ENCODE measurements around the gene GP1BA.

DNA sequence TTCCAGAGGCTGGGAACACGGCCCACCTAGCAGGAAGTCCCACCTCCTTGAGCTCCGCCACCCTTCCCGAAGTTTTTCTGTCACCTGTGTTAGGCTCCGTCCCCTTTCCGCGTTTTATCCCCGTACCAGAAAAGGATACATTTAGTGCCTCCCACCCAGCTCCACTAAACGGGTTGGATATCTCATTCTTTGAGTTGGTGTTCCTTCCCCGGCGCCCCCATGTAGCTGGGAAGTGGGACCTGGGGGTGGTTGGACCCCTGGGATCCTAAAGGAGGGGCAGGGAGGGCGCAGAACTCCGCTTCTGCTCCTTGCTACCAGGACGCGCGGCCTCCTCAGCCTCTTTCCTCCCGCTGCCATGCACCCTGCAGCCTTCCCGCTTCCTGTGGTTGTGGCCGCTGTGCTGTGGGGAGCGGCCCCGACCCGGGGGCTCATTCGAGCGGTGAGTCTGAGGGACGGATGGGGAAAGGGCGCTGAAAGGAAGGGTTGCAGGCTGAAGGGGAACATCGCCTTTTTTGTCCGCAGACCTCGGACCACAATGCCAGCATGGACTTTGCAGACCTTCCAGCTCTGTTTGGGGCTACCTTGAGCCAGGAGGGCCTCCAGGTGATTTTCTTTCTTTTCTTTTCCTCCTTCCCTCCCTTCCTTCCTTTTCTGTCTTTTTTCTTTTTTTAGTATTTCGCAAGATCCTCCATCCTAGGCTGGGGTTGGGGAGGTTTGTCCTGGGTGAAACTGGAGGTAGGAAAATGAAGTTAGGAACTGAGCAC is 8.7 kb downstream of the GP1BA start:
- TF ChIP-seq FOXA1 (IDR thresholded peaks at IDR 0.05) = no peak
- no peak for TF ChIP-seq SP1 (IDR thresholded peaks at IDR 0.05)
- TF ChIP-seq, protein P1, sequence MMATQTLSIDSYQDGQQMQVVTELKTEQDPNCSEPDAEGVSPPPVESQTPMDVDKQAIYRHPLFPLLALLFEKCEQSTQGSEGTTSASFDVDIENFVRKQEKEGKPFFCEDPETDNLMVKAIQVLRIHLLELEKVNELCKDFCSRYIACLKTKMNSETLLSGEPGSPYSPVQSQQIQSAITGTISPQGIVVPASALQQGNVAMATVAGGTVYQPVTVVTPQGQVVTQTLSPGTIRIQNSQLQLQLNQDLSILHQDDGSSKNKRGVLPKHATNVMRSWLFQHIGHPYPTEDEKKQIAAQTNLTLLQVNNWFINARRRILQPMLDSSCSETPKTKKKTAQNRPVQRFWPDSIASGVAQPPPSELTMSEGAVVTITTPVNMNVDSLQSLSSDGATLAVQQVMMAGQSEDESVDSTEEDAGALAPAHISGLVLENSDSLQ (IDR thresholded peaks at IDR 0.05) = no peak
- no peak for TF ChIP-seq ARNT (IDR thresholded peaks at IDR 0.05)
- no peak for TF ChIP-seq FOXK2 (IDR thresholded peaks at IDR 0.05)
- TF ChIP-seq SUZ12 (IDR thresholded peaks at IDR 0.05) = no peak
- no peak for TF ChIP-seq TARDBP (IDR thresholded peaks at IDR 0.05)
- TF ChIP-seq NFRKB (IDR thresholded peaks at IDR 0.05) = no peak
